AG09309 (cell line): ENCODE measurements around the gene MUC22.
"Not testable (repeated sequence)": the region's sequence is repeated elsewhere in the genome, so short reads cannot be mapped to it uniquely, and the experiment has no call there.

Source experiments
- DNase-seq: peaks from one replicate; pipeline ENCODE4 v3.0.0-alpha.2; 2010; ENCODE audit warnings: low read depth
- H3K4me3 ChIP-seq: 2 replicates; pipeline ENCODE4 v1.5.1; 2011; ENCODE audit warnings: mild to moderate bottlenecking, low read depth, low read length, moderate library complexity; ENCODE audit not compliant: control insufficient read depth
- CTCF ChIP-seq: IDR thresholded peaks from 2 replicates; pipeline ENCODE4 v1.5.1; 2011; ENCODE audit warnings: mild to moderate bottlenecking, low read depth, low read length, inconsistent platforms; ENCODE audit not compliant: insufficient read depth, control insufficient read depth; ENCODE audit errors: missing control alignments

The MUC22 gene

GRCh38 chr6:31020057-31020456, 9.8 kb downstream of the MUC22 start:
- no peak overlapping the region for H3K4me3 ChIP-seq
- no peak for TF ChIP-seq CTCF
- DNase-seq: no peak

- not testable (repeated sequence) for H3K4me3 ChIP-seq, DNase-seq
These were observed 10.5 kb downstream of the MUC22 start for GRCh38 chr6:31020631-31021255.

DNA sequence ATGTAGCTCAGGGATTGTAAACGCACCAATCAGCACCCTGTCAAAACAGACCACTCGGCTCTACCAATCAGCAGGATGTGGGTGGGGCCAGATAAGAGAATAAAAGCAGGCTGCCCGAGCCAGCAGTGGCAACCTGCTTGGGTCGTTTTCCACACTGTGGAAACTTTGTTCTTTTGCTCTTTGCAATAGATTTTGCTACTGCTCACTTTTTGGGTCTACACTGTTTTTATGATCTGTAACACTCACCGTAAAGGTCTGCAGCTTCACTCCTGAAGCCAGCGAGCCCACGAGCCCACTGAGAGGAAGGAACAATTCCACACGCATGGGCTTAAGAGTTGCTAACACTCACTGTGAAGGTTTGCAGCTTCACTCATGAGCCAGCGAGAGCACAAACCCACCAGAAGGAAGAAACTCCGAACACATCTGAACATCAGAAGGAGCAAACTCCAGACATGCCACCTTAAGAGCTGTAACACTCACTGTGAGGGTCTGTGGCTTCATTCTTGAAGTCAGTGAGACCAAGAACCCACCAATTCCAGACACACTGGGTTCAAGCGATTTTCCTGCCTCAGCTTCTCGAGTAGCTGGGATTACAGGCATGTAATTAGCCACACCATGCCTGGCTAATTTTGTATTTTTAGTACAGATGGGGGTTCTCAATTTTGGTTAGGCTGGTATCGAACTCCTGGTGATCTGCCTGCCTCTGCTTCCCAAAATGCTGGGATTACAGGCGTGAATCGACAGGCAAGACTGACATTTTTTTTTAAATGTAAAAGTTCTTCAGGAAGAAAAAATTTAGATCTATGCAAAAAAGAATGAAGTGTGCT, 11.6 kb downstream of the MUC22 start:
- not testable (repeated sequence) for DNase-seq, H3K4me3 ChIP-seq

GRCh38 chr6:31025595-31025994, 15.3 kb downstream of the MUC22 start:
- no peak for DNase-seq
- no peak for TF ChIP-seq CTCF
- no peak overlapping the region for H3K4me3 ChIP-seq

GRCh38 chr6:31031095-31031494, 20.8 kb downstream of the MUC22 start:
- no peak for TF ChIP-seq CTCF
- H3K4me3 ChIP-seq: no peak overlapping the region

DNA sequence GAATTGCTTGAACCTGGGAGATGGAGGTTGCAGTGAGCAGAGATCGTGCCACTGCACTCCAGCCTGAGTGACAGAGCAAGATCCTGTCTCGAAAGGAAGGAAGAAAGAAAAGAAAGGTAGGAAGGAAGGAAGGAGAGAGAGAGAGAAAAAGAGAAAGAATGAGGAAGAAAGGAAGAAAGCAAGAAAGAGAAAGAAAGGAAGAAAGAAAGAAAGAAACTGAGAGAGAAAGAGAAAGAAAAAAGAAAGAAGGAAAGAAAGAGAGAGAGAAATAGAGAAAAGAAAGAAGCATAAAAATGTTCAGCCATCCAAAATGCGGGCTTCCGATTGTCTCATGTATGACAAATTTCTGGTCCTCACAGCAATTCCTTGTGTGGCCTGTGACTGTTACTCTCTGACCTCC, 22.8 kb downstream of the MUC22 start:
- no peak for DNase-seq
- TF ChIP-seq CTCF: no peak

More at GRCh38 chr6:31031095-31031494, 20.8 kb downstream of the MUC22 start:
- no peak for DNase-seq

GRCh38 chr6:31035862-31036497, 25.7 kb downstream of the MUC22 start:
- no peak for DNase-seq
- TF ChIP-seq CTCF: no peak
- H3K4me3 ChIP-seq: no peak overlapping the region

More for the DNA sequence above, 22.8 kb downstream of the MUC22 start:
- H3K4me3 ChIP-seq: no peak overlapping the region

GRCh38 chr6:31037169-31037568, 26.9 kb downstream of the MUC22 start:
- TF ChIP-seq CTCF: no peak
- no peak overlapping the region for H3K4me3 ChIP-seq
- no peak for DNase-seq
